K562 (cell line): ENCODE results near the gene SOX6. TPM values are rescaled to one million over a fixed set of nuclear protein-coding genes. Genes with fewer than 3 reads are reported as not detected.

Experiments used
- ATAC-seq: fragments of 200-7000 bp; cut with Tn5 transposase; 3 replicates; pipeline ENCODE4 v1.9.1; 2020; ENCODE audit warnings: moderate library complexity
- BruUV-seq: library from RNA; stranded (reverse); fragments of 400-500 nt; replicated peaks from 2 replicates; lab custom pipeline; 2021; lab: Mats Ljungman, UMichigan
- CTCF ChIA-PET: fragments of 300-600 bp; formaldehyde crosslinking; extraction: SDS; loops from one replicate; lab custom pipeline; 2021; ENCODE audit warnings: low intra/inter-chr PET ratio; lab: Yijun Ruan, JAX
- POLR2A ChIA-PET: fragments of 300-600, 350-650 bp; sonication (Branson Sonifier 250); formaldehyde crosslinking; extraction: SDS; loops from one replicate; lab custom pipeline; 2021; ENCODE audit warnings: antibody characterized with exemption, inconsistent platforms; lab: Yijun Ruan, JAX
- DNase-seq, 4 experiments: peaks; one replicate each; pipeline versions ENCODE4 v3.0.0 to v3.0.0-alpha.2; 2011 to 2018; ENCODE audit warnings: low spot score in 3 of 4, mixed read lengths in 3 of 4; ENCODE audit errors: extremely low read depth in 1 of 4
- FAIRE-seq: peaks from 2 replicates; lab custom pipeline; 2011; peaks lifted over from hg19 to GRCh38; lab: Jason Lieb, UNC
- H2AFZ ChIP-seq: 2 replicates; pipeline ENCODE4 v1.6.0; 2011; ENCODE audit warnings: low read depth, low read length, control low read depth, inconsistent platforms
- H3K27ac ChIP-seq: fragments of 200-600 bp; 3 replicates; pipeline ENCODE4 v1.8.0; 2011; ENCODE audit warnings: low read depth, mild to moderate bottlenecking, control low read depth, inconsistent platforms, low read length, moderate library complexity, mixed read lengths; ENCODE audit errors: extremely low read depth
- H3K27me3 ChIP-seq, 2 experiments: fragments of 300-600 bp in 1 of 2; 2 replicates in 1 of 2; 3 replicates in 1 of 2; pipeline versions ENCODE4 v1.6.0 to v1.8.0; 2011; ENCODE audit warnings: inconsistent platforms in 2 of 2, low read length in 2 of 2, mild to moderate bottlenecking in 1 of 2, mixed read lengths in 1 of 2, moderate library complexity in 1 of 2; ENCODE audit not compliant: control insufficient read depth in 2 of 2, insufficient read depth in 2 of 2
- H3K36me3 ChIP-seq: fragments of 300-600 bp; 3 replicates; pipeline ENCODE4 v1.8.0; 2011; ENCODE audit warnings: mild to moderate bottlenecking, low read length, inconsistent platforms; ENCODE audit not compliant: control insufficient read depth, insufficient read depth
- H3K4me1 ChIP-seq, 2 experiments: fragments of 200-600 bp in 1 of 2; replicated peaks in 1 of 2; 2 replicates in 1 of 2; 3 replicates in 1 of 2; pipeline versions ENCODE4 v1.5.1 to v1.8.0; 2011; ENCODE audit warnings: inconsistent platforms in 2 of 2, low read length in 2 of 2, mild to moderate bottlenecking in 1 of 2, mixed read lengths in 1 of 2, moderate library complexity in 1 of 2; ENCODE audit not compliant: control insufficient read depth in 2 of 2, insufficient read depth in 2 of 2
- H3K4me2 ChIP-seq: 2 replicates; pipeline ENCODE4 v1.6.1; 2011; ENCODE audit warnings: low read length, control low read depth, inconsistent platforms, mixed read lengths; ENCODE audit not compliant: insufficient read depth
- H3K4me3 ChIP-seq: fragments of 200-600 bp; sonication (generic), shearing (Covaris generic); 2 replicates; pipeline ENCODE4 v1.5.1; 2016; ENCODE audit warnings: control low read depth, inconsistent platforms
- H3K79me2 ChIP-seq: fragments of 200-600 bp; 3 replicates; pipeline ENCODE4 v1.8.0; 2011; ENCODE audit warnings: low read length, inconsistent platforms; ENCODE audit not compliant: control insufficient read depth, insufficient read depth
- H3K9ac ChIP-seq, 2 experiments: 2 replicates each; pipeline versions ENCODE4 v1.6.0 to v1.6.1; 2011; ENCODE audit warnings: low read depth in 2 of 2, low read length in 2 of 2, control low read depth in 1 of 2, inconsistent platforms in 1 of 2, mild to moderate bottlenecking in 1 of 2, mixed read lengths in 1 of 2; ENCODE audit not compliant: insufficient read depth in 1 of 2
- H3K9me1 ChIP-seq: one replicate; pipeline ENCODE4 v1.6.0; 2011; ENCODE audit warnings: inconsistent platforms, mild to moderate bottlenecking, low read length, moderate library complexity; ENCODE audit not compliant: control insufficient read depth, insufficient read depth
- H3K9me3 ChIP-seq: replicated peaks from 2 replicates; pipeline ENCODE4 v1.5.1; 2011; ENCODE audit warnings: low read depth, low read length, inconsistent platforms; ENCODE audit not compliant: control insufficient read depth, insufficient read depth
- H4K20me1 ChIP-seq: replicated peaks from 2 replicates; pipeline ENCODE4 v1.6.1; 2011; ENCODE audit warnings: low read length, inconsistent platforms, mixed read lengths; ENCODE audit not compliant: control insufficient read depth, insufficient read depth
- FOSL1 ChIP-seq: fragments of 200-800 bp; sonication (Bioruptor generic); conservative IDR thresholded peaks from 2 replicates; pipeline ENCODE4 v1.6.1; 2016; ENCODE audit warnings: missing genetic modification characterization, missing compliant biosample characterization
- JUND ChIP-seq, 2 experiments: IDR thresholded peaks; 2 replicates in 1 of 2; 3 replicates in 1 of 2; pipeline ENCODE4 v1.6.1; 2011; ENCODE audit warnings: borderline replicate concordance in 2 of 2, low read depth in 2 of 2, low read length in 2 of 2, improper control_type of control experiment in 1 of 2, missing biosample characterization in 1 of 2, missing genetic modification characterization in 1 of 2, missing genetic modification reagents in 1 of 2
- PHF20 ChIP-seq: fragments of 450-650 bp; IDR thresholded peaks from 2 replicates; pipeline ENCODE4 v1.6.1; 2018; ENCODE audit not compliant: partially characterized antibody
- SMAD1 ChIP-seq: fragments of 150-350 bp; IDR thresholded peaks from 2 replicates; pipeline ENCODE4 v1.6.1; 2014; ENCODE audit warnings: low read length, low read depth; ENCODE audit not compliant: partially characterized antibody
- ZNF551 ChIP-seq: fragments of 250-450 bp; sonication (Bioruptor Pico); IDR thresholded peaks from 2 replicates; pipeline ENCODE4 v1.5.0; 2021; ENCODE audit warnings: mild to moderate bottlenecking, moderate library complexity
- WGBS: fragments of 100-300 bp; shearing (Covaris generic); methylation state at CpG from one replicate; pipeline ENCODE4 v1.1.6; 2016; ENCODE audit warnings: low coverage, mixed read lengths; ENCODE audit not compliant: insufficient coverage; ENCODE audit errors: missing lambda C conversion rate; 5-methylcytosine and 5-hydroxymethylcytosine counted together
- in situ Hi-C: fragments of 300-500 bp; cut with MboI; formaldehyde crosslinking; loops from 4 replicates; pipeline ENCODE4 v1.15.0; 2018; ENCODE audit warnings: inconsistent platforms, mixed read lengths
- intact Hi-C: fragments of 100-400 bp; cut with micrococcal nuclease; formaldehyde crosslinking; loops from 2 replicates; pipeline ENCODE4 v1.14.2; 2022
- polyA plus RNA-seq, 8 experiments: library from polyadenylated mRNA; depleted of rRNA in 4 of 8; stranded (reverse) in 5 of 8; unstranded in 3 of 8; fragments of >200 nt; fragmentation: Nextera tagmentation in 2 of 8; fragmentation: Illumina TruSeq in 1 of 8; extraction: Ambion mirVana in 2 of 8; extraction: Trizol in 1 of 8; gene quantifications; 2 replicates each; pipeline versions ENCODE4 v1.2.1 to v1.2.3, GENCODE V29; 2011 to 2014; ENCODE audit warnings: inconsistent platforms in 1 of 8, missing spikeins in 1 of 8
- total RNA-seq, 7 experiments: library from RNA; depleted of rRNA in 6 of 7; stranded (reverse); fragments of >200 nt in 6 of 7; fragmentation: Illumina TruSeq in 2 of 7; extraction: Trizol in 2 of 7; gene quantifications; 2 replicates each; pipeline versions ENCODE4 v1.2.1 to v1.2.3, GENCODE V29; 2011 to 2021; ENCODE audit warnings: low replicate concordance in 1 of 7
- TF ChIP-seq, protein P1 (sequence below), 2 experiments: IDR thresholded peaks; 2 replicates each; pipeline ENCODE4 v1.6.1; 2011; ENCODE audit warnings: borderline replicate concordance in 1 of 2, control low read depth in 1 of 2, low read depth in 1 of 2, low read length in 1 of 2, mild to moderate bottlenecking in 1 of 2, mixed read lengths in 1 of 2, moderate library complexity in 1 of 2; ENCODE audit not compliant: insufficient read depth in 1 of 2, insufficient read length in 1 of 2, poor library complexity in 1 of 2, severe bottlenecking in 1 of 2; ENCODE audit errors: extremely low read depth in 1 of 2
- TF ChIP-seq, protein P2 (sequence below), 2 experiments: fragments of 450-650 bp in 1 of 2; sonication (generic) in 1 of 2; formaldehyde crosslinking in 1 of 2; IDR thresholded peaks in 1 of 2; conservative IDR thresholded peaks in 1 of 2; 2 replicates each; pipeline versions ENCODE4 v1.6.1 to v1.8.1; 2016 to 2023; ENCODE audit warnings: mild to moderate bottlenecking in 2 of 2, moderate library complexity in 2 of 2, inconsistent platforms in 1 of 2, missing genetic modification reagents in 1 of 2

Gene SOX6
- total and polyA plus RNA-seq, 9 of the 15 experiments (the other 6 are each of a cell fraction or from before 2014, with no cell fraction given), result 0.89 to 8.7 (median 5.7) TPM

- Histone ChIP-seq H3K36me3 (no peaks in the 10 kb centered on the region), H3K4me2 (no peak overlapping the region), H3K9me1 (no peaks in the 10 kb centered on the region), H3K9ac (no peak overlapping the region), H3K9me3 (no peaks in the 10 kb centered on the region), H4K20me1 (no peaks in the 10 kb centered on the region), H3K27me3 (no peaks in the 10 kb centered on the region), H2AFZ (no peak overlapping the region), H3K4me1 (no peaks in the 10 kb centered on the region), H3K27ac (no peak overlapping the region), H3K4me3 (no peak overlapping the region), H3K79me2 (no peaks in the 10 kb centered on the region)
- CTCF ChIA-PET, result no interaction called here
- BruUV-seq, result no TSS peak
- TF ChIP-seq, protein P1, sequence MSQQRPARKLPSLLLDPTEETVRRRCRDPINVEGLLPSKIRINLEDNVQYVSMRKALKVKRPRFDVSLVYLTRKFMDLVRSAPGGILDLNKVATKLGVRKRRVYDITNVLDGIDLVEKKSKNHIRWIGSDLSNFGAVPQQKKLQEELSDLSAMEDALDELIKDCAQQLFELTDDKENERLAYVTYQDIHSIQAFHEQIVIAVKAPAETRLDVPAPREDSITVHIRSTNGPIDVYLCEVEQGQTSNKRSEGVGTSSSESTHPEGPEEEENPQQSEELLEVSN (IDR thresholded peaks at IDR 0.05; ENCODE audit: borderline replicate concordance in 1 of 2, extremely low read depth in 1 of 2, insufficient read depth in 1 of 2, insufficient read length in 1 of 2, low read depth in 1 of 2, low read length in 1 of 2, poor library complexity in 1 of 2, severe bottlenecking in 1 of 2), result no peak
- TF ChIP-seq ZNF551 (CRISPR knock-in tag) (no peak), FOSL1 (0 out of 2 replicates have a peak, but pooled peaks have one; percentile 22), SMAD1 (no peak), PHF20 (no peak), JUND (IDR thresholded peaks at IDR 0.05; ENCODE audit: borderline replicate concordance, low read depth, low read length) (peak; percentile 25; the same call in 1 of the 2 replicates), JUND (tag; IDR thresholded peaks at IDR 0.05; ENCODE audit: borderline replicate concordance, low read depth, low read length) (no peak)
- TF ChIP-seq, protein P2, sequence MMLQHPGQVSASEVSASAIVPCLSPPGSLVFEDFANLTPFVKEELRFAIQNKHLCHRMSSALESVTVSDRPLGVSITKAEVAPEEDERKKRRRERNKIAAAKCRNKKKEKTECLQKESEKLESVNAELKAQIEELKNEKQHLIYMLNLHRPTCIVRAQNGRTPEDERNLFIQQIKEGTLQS (IDR thresholded peaks at IDR 0.05), result peak; percentile 30; the same call in 1 of the 2 replicates
- TF ChIP-seq, protein P2 (CRISPR knock-in tag; conservative IDR thresholded peaks at IDR 0.05), result no peak
- ATAC-seq, result no peak; the same call in 2 of the 3 replicates
- intact Hi-C loops (no loop called here), in situ Hi-C loops (no loop called here)
- no peak for FAIRE-seq
- 20% methylated on average over 1 of the region's 1 CpG for WGBS
- POLR2A ChIA-PET, result interaction anchor here (1.0 to 2.5 kb wide), 2 partner anchors 10 kb away, joined by 3 to 9 read pairs; no protein-coding TSS in a partner anchor
- DNase-seq, result peak in 1 of 4 experiments; percentile 21
Observed at GRCh38 chr11:16184588-16184987, 171.8 kb downstream of the SOX6 start.
